SW480 (cell line): Measurements from ENCODE around the gene MAD2L2.
A peak's percentile ranks its signal among the peaks of the same experiment; 100 is the strongest.

Source experiments
- DNase-seq: peaks from one replicate; pipeline ENCODE4 v3.0.0-alpha.2; 2016; ENCODE audit warnings: low spot score

Gene MAD2L2

GRCh38 chr1:11682287-11682771 is 1.4 kb upstream of the MAD2L2 start:
- DNase-seq, result no peak

GRCh38 chr1:11680270-11681070 is 478 bp downstream of the MAD2L2 start:
- no peak for DNase-seq

- no peak for DNase-seq
These were observed 2.5 kb downstream of the MAD2L2 start for GRCh38 chr1:11678442-11678841.

- no peak for DNase-seq
These were observed 4.4 kb downstream of the MAD2L2 start for GRCh38 chr1:11676386-11677103.

- no peak for DNase-seq
These were observed 5.6 kb downstream of the MAD2L2 start for GRCh38 chr1:11675325-11675724.

- no peak for DNase-seq
These were observed 6.5 kb downstream of the MAD2L2 start for GRCh38 chr1:11674488-11674887.

- DNase-seq, result no peak
These were observed 7.7 kb downstream of the MAD2L2 start for GRCh38 chr1:11673089-11673769.

- DNase-seq, result no peak
These were observed 9.2 kb downstream of the MAD2L2 start for GRCh38 chr1:11671544-11672286.

GRCh38 chr1:11671205-11671543 is 9.8 kb downstream of the MAD2L2 start:
- DNase-seq, result no peak

- no peak for DNase-seq
These were observed 10.2 kb downstream of the MAD2L2 start for GRCh38 chr1:11670747-11671146.

GRCh38 chr1:11668516-11668915 is 12.4 kb downstream of the MAD2L2 start:
- DNase-seq, result no peak

- DNase-seq, result no peak
These were observed 16.4 kb downstream of the MAD2L2 start for GRCh38 chr1:11664336-11665065.

GRCh38 chr1:11661103-11661502 is 19.8 kb downstream of the MAD2L2 start:
- DNase-seq, result no peak

GRCh38 chr1:11659748-11660147 is 21.2 kb downstream of the MAD2L2 start:
- DNase-seq, result no peak

GRCh38 chr1:11658542-11658941 is 22.4 kb downstream of the MAD2L2 start:
- DNase-seq, result no peak

GRCh38 chr1:11657654-11658053 is 23.3 kb downstream of the MAD2L2 start:
- no peak for DNase-seq

- no peak for DNase-seq
These were observed 25.8 kb downstream of the MAD2L2 start for GRCh38 chr1:11654939-11655808.

- peak; percentile 67 for DNase-seq
These were observed 26.6 kb downstream of the MAD2L2 start, which contains the start of the genes FBXO2 and FBXO44 for GRCh38 chr1:11654137-11654938. TSS of gene FBXO2 (minus strand) at chr1:11654429. CDS start at chr1:11654340, 89 bp downstream. TSS of gene FBXO44 (plus strand) at chr1:11654877. CDS start at chr1:11655836, 959 bp downstream.

GRCh38 chr1:11653861-11654136 is 27.1 kb downstream of the MAD2L2 start:
- DNase-seq, result no peak
